ENCODE data around the gene MYPN. TPM values are rescaled to one million over a fixed set of nuclear protein-coding genes. Genes with fewer than 3 reads are reported as not detected.
"Not testable (repeated sequence)": the region's sequence is repeated elsewhere in the genome, so short reads cannot be mapped to it uniquely, and the experiment has no call there.

Gene MYPN
- total RNA-seq, 2 donors from 2014 or later: 1.5 to 1.8 TPM

DNA sequence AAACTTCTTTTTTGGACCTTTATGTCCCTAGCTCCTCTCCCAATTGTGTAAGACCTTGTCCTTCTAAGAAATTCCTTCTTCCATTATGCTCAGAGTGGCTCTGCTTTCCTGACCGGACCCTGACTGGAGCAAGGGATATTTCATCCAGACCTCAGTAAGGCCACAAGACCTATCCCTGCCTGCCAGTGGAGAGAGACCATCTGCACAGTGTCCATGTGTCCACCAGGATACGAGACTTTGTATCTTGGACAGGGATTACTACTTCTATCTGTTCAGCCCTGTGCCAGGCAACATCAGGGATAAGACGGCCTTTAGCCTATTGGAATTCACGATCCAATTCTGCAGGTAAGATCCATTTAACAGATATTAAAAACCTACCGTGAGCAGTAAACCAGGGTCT, 129.8 kb downstream of the MYPN start:
- WGBS: 97% methylated on average over 5 of the region's 5 CpGs
- no peak for DNase-seq (ENCODE audit: low spot score)
- intact Hi-C loops (cut with DNase I): no loop called here

DNA sequence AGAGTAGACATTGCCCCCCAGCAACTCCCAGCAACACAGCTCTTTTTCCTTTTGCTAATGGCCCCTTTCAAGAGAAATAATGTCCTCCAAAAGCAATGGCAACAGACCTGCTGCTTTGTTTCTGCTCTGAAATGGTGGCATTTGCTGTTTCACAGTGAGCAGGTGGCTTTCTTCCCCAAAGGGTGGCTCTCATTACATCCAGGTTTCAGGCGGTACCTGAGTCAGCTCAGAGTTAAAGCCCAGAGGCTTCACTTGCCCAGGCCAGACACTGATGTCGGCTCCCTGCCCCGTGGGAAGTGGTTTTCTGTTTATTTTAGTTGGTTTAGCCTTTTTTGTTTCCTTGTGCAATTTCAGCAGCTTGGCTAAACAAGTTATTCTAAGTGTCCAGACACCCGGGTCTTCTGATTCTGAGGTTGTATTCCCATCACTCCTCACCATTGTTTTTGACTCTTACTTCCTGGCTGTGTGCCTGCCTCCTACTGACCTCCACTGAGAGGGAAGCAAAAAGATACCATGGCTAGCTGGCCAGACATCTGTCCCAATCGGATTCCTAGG, 130.4 kb downstream of the MYPN start:
- Histone ChIP-seq H3K27ac (no peak overlapping the region), H3K4me1 (replicated peaks) (no peaks in the 10 kb centered on the region), H3K4me3 (no peak overlapping the region), H3K27me3 (replicated peaks; ENCODE audit: insufficient read depth) (no peaks in the 10 kb centered on the region), H3K36me3 (no peaks in the 10 kb centered on the region), H3K9me3 (no peaks in the 10 kb centered on the region)
- no peak for TF ChIP-seq POLR2AphosphoS5 (IDR thresholded peaks at IDR 0.05)
- TF ChIP-seq, protein P1, sequence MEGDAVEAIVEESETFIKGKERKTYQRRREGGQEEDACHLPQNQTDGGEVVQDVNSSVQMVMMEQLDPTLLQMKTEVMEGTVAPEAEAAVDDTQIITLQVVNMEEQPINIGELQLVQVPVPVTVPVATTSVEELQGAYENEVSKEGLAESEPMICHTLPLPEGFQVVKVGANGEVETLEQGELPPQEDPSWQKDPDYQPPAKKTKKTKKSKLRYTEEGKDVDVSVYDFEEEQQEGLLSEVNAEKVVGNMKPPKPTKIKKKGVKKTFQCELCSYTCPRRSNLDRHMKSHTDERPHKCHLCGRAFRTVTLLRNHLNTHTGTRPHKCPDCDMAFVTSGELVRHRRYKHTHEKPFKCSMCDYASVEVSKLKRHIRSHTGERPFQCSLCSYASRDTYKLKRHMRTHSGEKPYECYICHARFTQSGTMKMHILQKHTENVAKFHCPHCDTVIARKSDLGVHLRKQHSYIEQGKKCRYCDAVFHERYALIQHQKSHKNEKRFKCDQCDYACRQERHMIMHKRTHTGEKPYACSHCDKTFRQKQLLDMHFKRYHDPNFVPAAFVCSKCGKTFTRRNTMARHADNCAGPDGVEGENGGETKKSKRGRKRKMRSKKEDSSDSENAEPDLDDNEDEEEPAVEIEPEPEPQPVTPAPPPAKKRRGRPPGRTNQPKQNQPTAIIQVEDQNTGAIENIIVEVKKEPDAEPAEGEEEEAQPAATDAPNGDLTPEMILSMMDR (IDR thresholded peaks at IDR 0.05): no peak
- no peak for TF ChIP-seq POLR2A (IDR thresholded peaks at IDR 0.05)
- no peak for DNase-seq (ENCODE audit: low spot score)
- intact Hi-C loops (cut with DNase I): no loop called here
- WGBS: 42% methylated on average over 5 of the region's 5 CpGs

More for the DNA sequence above, 129.8 kb downstream of the MYPN start:
- no peaks in the 10 kb centered on the region for H3K36me3 ChIP-seq
- no peaks in the 10 kb centered on the region for H3K4me1 ChIP-seq (replicated peaks)
- no peak overlapping the region for H3K4me3 ChIP-seq
- no peaks in the 10 kb centered on the region for H3K9me3 ChIP-seq
- no peaks in the 10 kb centered on the region for H3K27me3 ChIP-seq (replicated peaks; ENCODE audit: insufficient read depth)
- no peak overlapping the region for H3K27ac ChIP-seq
- TF ChIP-seq, protein P1 (IDR thresholded peaks at IDR 0.05): no peak

DNA sequence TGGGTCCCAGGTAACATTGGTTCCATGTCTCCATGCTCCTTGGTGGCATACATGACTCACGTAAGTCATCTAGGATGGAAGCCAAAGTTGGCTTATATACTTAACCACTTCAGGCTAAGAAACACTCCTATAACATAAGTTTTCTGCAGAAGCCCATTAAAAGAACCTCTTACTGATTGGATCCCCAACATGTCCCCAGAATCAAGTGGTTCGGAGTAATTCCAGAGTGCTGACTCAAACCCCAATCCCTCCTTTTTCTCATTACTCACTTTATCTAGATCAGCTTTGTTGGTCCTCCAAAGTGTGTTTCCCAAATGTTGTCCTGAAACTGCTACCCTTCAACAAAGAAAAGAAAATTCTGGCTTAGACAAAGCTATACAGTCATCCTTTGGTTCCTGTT, 132.8 kb downstream of the MYPN start:
- intact Hi-C loops (cut with DNase I): no loop called here
- WGBS: 97% methylated on average over 2 of the region's 2 CpGs

DNA sequence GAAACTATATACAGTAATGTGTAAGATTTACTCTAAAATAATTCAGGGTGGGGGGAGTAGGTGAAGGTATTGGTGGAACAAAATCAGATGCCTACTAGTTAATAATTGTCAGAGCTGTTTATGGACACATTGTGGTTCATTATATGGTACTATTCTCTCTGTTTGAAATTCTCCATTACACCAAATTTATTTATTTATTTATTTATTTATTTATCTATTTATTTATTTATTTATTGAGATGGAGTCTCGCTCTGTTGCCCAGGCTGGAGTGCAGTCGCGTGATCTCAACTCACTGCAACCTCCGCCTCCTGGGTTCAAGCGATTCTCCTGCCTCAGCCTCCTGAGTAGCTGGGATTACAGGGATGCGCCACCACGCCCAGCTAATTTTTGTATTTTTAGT, 137.1 kb downstream of the MYPN start:
- DNase-seq (ENCODE audit: low spot score); H3K4me3 ChIP-seq; H3K27ac ChIP-seq; intact Hi-C loops (cut with DNase I); H3K9me3 ChIP-seq; H3K4me1 ChIP-seq (replicated peaks); H3K36me3 ChIP-seq; H3K27me3 ChIP-seq (replicated peaks; ENCODE audit: insufficient read depth): not testable (repeated sequence)
- WGBS: 96% methylated on average over 7 of the region's 7 CpGs

More for the DNA sequence above, 132.8 kb downstream of the MYPN start:
- Histone ChIP-seq H3K4me3 (no peak overlapping the region), H3K4me1 (replicated peaks) (no peaks in the 10 kb centered on the region), H3K27me3 (replicated peaks; ENCODE audit: insufficient read depth) (no peaks in the 10 kb centered on the region), H3K27ac (no peak overlapping the region), H3K36me3 (no peaks in the 10 kb centered on the region), H3K9me3 (no peaks in the 10 kb centered on the region)
- DNase-seq (ENCODE audit: low spot score): no peak
- TF ChIP-seq POLR2AphosphoS5 (IDR thresholded peaks at IDR 0.05) (no peak), POLR2A (IDR thresholded peaks at IDR 0.05) (no peak)
- TF ChIP-seq, protein P1 (IDR thresholded peaks at IDR 0.05): no peak

DNA sequence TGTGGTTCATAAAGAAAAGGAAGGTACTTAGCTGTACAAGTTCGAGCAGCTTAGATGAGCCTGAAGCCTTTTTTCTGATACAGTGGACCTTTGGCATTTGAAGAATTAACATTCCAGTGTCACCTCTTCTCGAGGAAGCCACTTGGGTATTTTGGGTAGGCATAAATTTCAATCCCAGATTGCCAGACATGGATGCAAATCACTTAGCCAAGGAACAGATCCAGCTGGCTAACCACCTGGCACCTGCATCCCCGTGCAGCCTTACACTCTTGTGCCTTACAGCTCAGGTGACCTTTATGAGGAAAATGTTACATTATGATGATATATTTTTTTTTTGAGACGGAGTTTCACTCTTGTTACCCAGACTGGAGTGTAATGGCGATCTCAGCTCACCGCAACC, 138.6 kb downstream of the MYPN start:
- intact Hi-C loops (cut with DNase I): no loop called here
- Histone ChIP-seq H3K36me3 (no peaks in the 10 kb centered on the region), H3K27ac (no peak overlapping the region), H3K27me3 (replicated peaks; ENCODE audit: insufficient read depth) (no peaks in the 10 kb centered on the region), H3K4me1 (replicated peaks) (no peaks in the 10 kb centered on the region), H3K9me3 (no peaks in the 10 kb centered on the region), H3K4me3 (no peak overlapping the region)
- DNase-seq (ENCODE audit: low spot score): no peak
- no peak for TF ChIP-seq POLR2A (IDR thresholded peaks at IDR 0.05)
- TF ChIP-seq, protein P1 (IDR thresholded peaks at IDR 0.05): no peak
- 81% methylated on average over 6 of the region's 6 CpGs for WGBS
